GOT3 (cell line): Measurements from ENCODE around the gene ITGA5.

Source experiments
- DNase-seq: peaks from one replicate; lab custom pipeline; 2025; ENCODE audit warnings: mixed read lengths; lab: John Stamatoyannopoulos, UW

Gene ITGA5

GRCh38 chr12:54352891-54353874 lies 65.9 kb downstream of the ITGA5 start:
- DNase-seq, result no peak

- no peak for DNase-seq
Measured at GRCh38 chr12:54352022-54352531, 67.0 kb downstream of the ITGA5 start.

GRCh38 chr12:54351341-54351740 lies 67.7 kb downstream of the ITGA5 start:
- DNase-seq, result no peak

- no peak for DNase-seq
Measured at GRCh38 chr12:54350743-54351142, 68.3 kb downstream of the ITGA5 start.

- no peak for DNase-seq
Measured at GRCh38 chr12:54349679-54350078, 69.4 kb downstream of the ITGA5 start.

- no peak for DNase-seq
Measured at GRCh38 chr12:54349036-54349435, 70.0 kb downstream of the ITGA5 start.
